Ascending aorta (tissue), 2 donors: ENCODE results near the gene FAM53B. TPM values are rescaled to one million over a fixed set of nuclear protein-coding genes. Genes with fewer than 3 reads are reported as not detected.
A peak's percentile ranks its signal among the peaks of the same experiment; 100 is the strongest.

ENCODE experiments used
- DNase-seq, 2 donors: peaks; one replicate each; pipeline ENCODE4 v3.0.0-alpha.2; 2019; ENCODE audit warnings: low spot score in 2 of 2
- H3K27ac ChIP-seq, 2 donors: fragments of 200-600 bp; sonication (generic); one replicate each; pipeline ENCODE4 v1.5.1; 2016 to 2017; ENCODE audit warnings: mild to moderate bottlenecking in 1 of 2
- H3K27me3 ChIP-seq: fragments of 200-600 bp; sonication (generic); one replicate; pipeline ENCODE4 v1.5.1; 2017
- H3K36me3 ChIP-seq, 2 donors: fragments of 200-600 bp; sonication (generic); one replicate each; pipeline ENCODE4 v1.5.1; 2016
- H3K4me1 ChIP-seq, 2 donors: fragments of 200-600 bp; sonication (generic); one replicate each; pipeline ENCODE4 v1.5.1; 2016 to 2017; ENCODE audit warnings: mild to moderate bottlenecking in 1 of 2
- H3K4me3 ChIP-seq, 2 donors: fragments of 200-600 bp; sonication (generic); one replicate each; pipeline ENCODE4 v1.5.1; 2016 to 2017; ENCODE audit warnings: mild to moderate bottlenecking in 1 of 2
- H3K9me3 ChIP-seq, 2 donors: fragments of 200-600 bp; sonication (generic); one replicate each; pipeline ENCODE4 v1.5.1; 2016
- intact Hi-C: fragments of 100-400 bp; cut with DNase I; formaldehyde crosslinking; loops from one replicate; pipeline ENCODE4 v1.15.1; 2023
- total RNA-seq: library from RNA; depleted of rRNA; stranded (reverse); fragments of >200 nt; gene quantifications from one replicate; pipeline ENCODE4 v1.1.0, GENCODE V29; 2016
- TF ChIP-seq, protein P1 (sequence below), 3 experiments: fragments of 200-600 bp in 2 of 3; fragments of 450-650 bp in 1 of 3; sonication (generic) in 2 of 3; IDR thresholded peaks; one replicate each; pipeline ENCODE4 v1.5.1; 2016 to 2019; ENCODE audit warnings: antibody characterized with exemption in 3 of 3, mild to moderate bottlenecking in 1 of 3, moderate library complexity in 1 of 3

The FAM53B gene
- total RNA-seq, 1 donor from 2014 or later = 52.5 TPM

- TF ChIP-seq, protein P1, sequence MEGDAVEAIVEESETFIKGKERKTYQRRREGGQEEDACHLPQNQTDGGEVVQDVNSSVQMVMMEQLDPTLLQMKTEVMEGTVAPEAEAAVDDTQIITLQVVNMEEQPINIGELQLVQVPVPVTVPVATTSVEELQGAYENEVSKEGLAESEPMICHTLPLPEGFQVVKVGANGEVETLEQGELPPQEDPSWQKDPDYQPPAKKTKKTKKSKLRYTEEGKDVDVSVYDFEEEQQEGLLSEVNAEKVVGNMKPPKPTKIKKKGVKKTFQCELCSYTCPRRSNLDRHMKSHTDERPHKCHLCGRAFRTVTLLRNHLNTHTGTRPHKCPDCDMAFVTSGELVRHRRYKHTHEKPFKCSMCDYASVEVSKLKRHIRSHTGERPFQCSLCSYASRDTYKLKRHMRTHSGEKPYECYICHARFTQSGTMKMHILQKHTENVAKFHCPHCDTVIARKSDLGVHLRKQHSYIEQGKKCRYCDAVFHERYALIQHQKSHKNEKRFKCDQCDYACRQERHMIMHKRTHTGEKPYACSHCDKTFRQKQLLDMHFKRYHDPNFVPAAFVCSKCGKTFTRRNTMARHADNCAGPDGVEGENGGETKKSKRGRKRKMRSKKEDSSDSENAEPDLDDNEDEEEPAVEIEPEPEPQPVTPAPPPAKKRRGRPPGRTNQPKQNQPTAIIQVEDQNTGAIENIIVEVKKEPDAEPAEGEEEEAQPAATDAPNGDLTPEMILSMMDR (IDR thresholded peaks at IDR 0.05) = no peak
- Histone ChIP-seq H3K27ac (no peak overlapping the region), H3K4me3 (no peak overlapping the region), H3K4me1 (peaks cover 6 to 22% of the 10 kb centered on the region in 2 donors), H3K9me3 (no peaks in the 10 kb centered on the region), H3K36me3 (no peaks in the 10 kb centered on the region), H3K27me3 (no peaks in the 10 kb centered on the region)
- DNase-seq = no peak
- intact Hi-C loops = no loop called here
Observed at GRCh38 chr10:124708246-124708779, 35.9 kb downstream of the FAM53B start.

- intact Hi-C loops = no loop called here
- TF ChIP-seq, protein P1 (IDR thresholded peaks at IDR 0.05) = no peak
- no peaks in the 10 kb centered on the region for H3K27me3 ChIP-seq
- peaks cover 8 to 30% of the 10 kb centered on the region in 2 donors for H3K4me1 ChIP-seq
- no peaks in the 10 kb centered on the region for H3K36me3 ChIP-seq
- no peak overlapping the region for H3K4me3 ChIP-seq
- no peaks in the 10 kb centered on the region for H3K9me3 ChIP-seq
- H3K27ac ChIP-seq = no peak overlapping the region
- DNase-seq = no peak
Observed at GRCh38 chr10:124707551-124707950, 36.6 kb downstream of the FAM53B start.

DNA sequence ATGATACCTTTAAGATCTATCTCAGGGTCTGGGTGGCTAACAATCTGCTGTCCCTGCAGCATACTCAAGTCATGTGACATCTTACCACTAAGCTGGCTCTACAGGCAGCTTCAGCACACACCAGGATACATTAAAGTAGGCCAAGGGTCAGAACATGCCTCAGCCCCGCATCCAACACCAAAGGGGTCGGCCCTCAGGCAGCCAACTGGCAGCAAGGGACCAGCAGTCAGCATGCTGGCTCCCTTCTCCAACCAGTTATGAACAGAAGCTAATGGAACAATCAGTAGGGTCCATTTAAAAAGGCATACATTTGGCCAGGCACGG lies 37.1 kb downstream of the FAM53B start:
- TF ChIP-seq, protein P1 (IDR thresholded peaks at IDR 0.05) = no peak
- Histone ChIP-seq H3K4me3 (no peak overlapping the region), H3K9me3 (no peaks in the 10 kb centered on the region), H3K27me3 (no peaks in the 10 kb centered on the region), H3K4me1 (peaks cover 8 to 34% of the 10 kb centered on the region in 2 donors), H3K27ac (no peak overlapping the region), H3K36me3 (no peaks in the 10 kb centered on the region)
- intact Hi-C loops = no loop called here
- DNase-seq = no peak

DNA sequence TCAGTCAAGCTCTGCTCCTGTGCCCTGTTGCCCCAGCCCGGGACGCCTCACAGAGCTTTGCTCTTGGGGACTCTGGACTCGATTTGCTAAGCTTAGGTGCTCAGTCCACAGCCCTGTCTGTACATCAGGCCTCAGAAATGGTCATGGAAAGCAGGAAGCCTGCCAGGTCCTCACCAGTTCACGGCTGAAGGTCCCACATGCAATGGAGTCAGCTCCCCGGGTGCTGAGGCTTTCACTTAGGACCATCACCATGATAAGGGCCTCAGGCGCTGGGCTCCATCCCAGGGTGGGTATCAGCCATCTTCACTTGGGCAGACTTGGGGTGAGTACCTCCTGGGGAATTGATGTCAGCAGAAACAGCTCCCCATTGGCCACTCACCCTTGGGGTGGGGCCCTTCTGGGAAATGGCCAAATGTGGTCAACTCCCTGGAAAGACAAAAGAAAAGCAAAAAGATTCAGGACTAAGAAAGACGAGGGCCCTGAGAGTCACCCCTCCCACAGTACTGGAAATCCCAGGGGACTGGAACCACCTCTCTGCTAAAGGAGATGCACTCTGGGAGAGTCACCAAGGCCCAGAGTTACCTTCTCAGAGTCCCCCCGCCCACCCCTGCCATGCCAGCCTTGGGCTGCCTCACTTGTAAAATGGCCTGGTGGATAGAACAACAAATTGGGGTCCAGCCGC lies 37.6 kb downstream of the FAM53B start:
- DNase-seq = no peak
- H3K27ac ChIP-seq = no peak overlapping the region
- no peaks in the 10 kb centered on the region for H3K27me3 ChIP-seq
- H3K4me1 ChIP-seq = peaks cover 11 to 39% of the 10 kb centered on the region in 2 donors
- H3K36me3 ChIP-seq = no peaks in the 10 kb centered on the region
- H3K4me3 ChIP-seq = no peak overlapping the region
- no peaks in the 10 kb centered on the region for H3K9me3 ChIP-seq
- TF ChIP-seq, protein P1 (IDR thresholded peaks at IDR 0.05) = no peak
- intact Hi-C loops = no loop called here

GRCh38 chr10:124705817-124706461 lies 38.2 kb downstream of the FAM53B start:
- Histone ChIP-seq H3K9me3 (no peaks in the 10 kb centered on the region), H3K27me3 (no peaks in the 10 kb centered on the region), H3K36me3 (no peaks in the 10 kb centered on the region), H3K27ac (no peak overlapping the region), H3K4me3 (no peak overlapping the region), H3K4me1 (peaks cover 18 to 46% of the 10 kb centered on the region in 2 donors)
- intact Hi-C loops = loop anchor here (2.0 kb wide), 1 partner anchor 31 kb away; no protein-coding TSS in a partner anchor
- TF ChIP-seq, protein P1 (IDR thresholded peaks at IDR 0.05) = peak in 1 of 3 experiments; percentile 17
- DNase-seq = no peak
